Measurements from ENCODE around the gene COLEC11.

DNA sequence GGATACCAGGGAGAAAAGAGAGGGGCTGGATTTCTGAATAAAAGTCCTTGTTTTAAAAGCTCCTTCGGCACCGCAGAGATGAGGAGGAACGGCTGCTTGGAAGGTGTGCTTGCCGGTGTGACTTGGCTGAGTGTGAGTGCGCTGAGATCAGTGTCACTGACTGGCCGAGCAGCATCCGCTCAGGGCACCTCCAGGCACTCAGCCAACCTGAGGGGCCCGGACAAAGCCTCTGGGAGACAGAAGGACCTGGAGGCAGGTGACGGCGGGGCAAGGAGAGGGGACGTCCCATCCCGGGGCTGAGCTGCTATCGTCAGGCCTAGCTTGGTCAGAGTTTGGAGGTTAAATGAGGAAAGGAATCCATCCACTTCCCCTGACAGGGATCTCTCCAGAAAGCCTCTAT lies 46.3 kb downstream of the COLEC11 start:
- TF ChIP-seq, protein P1, sequence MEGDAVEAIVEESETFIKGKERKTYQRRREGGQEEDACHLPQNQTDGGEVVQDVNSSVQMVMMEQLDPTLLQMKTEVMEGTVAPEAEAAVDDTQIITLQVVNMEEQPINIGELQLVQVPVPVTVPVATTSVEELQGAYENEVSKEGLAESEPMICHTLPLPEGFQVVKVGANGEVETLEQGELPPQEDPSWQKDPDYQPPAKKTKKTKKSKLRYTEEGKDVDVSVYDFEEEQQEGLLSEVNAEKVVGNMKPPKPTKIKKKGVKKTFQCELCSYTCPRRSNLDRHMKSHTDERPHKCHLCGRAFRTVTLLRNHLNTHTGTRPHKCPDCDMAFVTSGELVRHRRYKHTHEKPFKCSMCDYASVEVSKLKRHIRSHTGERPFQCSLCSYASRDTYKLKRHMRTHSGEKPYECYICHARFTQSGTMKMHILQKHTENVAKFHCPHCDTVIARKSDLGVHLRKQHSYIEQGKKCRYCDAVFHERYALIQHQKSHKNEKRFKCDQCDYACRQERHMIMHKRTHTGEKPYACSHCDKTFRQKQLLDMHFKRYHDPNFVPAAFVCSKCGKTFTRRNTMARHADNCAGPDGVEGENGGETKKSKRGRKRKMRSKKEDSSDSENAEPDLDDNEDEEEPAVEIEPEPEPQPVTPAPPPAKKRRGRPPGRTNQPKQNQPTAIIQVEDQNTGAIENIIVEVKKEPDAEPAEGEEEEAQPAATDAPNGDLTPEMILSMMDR (IDR thresholded peaks at IDR 0.05), result no peak
- TF ChIP-seq EP300 (IDR thresholded peaks at IDR 0.05), result no peak
- no peak for TF ChIP-seq POLR2A (IDR thresholded peaks at IDR 0.05; ENCODE audit: low read depth)
- no peak for TF ChIP-seq POLR2AphosphoS5 (IDR thresholded peaks at IDR 0.05)

Measured in esophagus muscularis mucosa (tissue), 4 donors.